ENCODE data around the gene CRIP1. TPM values are rescaled to one million over a fixed set of nuclear protein-coding genes. Genes with fewer than 3 reads are reported as not detected.
A peak's percentile ranks its signal among the peaks of the same experiment; 100 is the strongest.

Gene CRIP1
- total and polyA plus RNA-seq, 8 donors: 71.5 to 281 (median 112) TPM

GRCh38 chr14:105485739-105486162 is 935 bp upstream of the CRIP1 start:
- peak overlapping the region in 1 of 2 donors; percentile 97 for H3K27ac ChIP-seq
- H3K9me3 ChIP-seq: no peaks in the 10 kb centered on the region
- ATAC-seq: no peak
- DNase-seq: peak in 1 of 4 donors; percentile 74
- TF ChIP-seq CTCF (IDR thresholded peaks at IDR 0.05): peak in 1 of 2 donors; percentile 24
- no peak overlapping the region for H3K4me3 ChIP-seq
- H3K36me3 ChIP-seq: no peaks in the 10 kb centered on the region
- intact Hi-C loops (cut with DNase I): loop anchor here in 1 of 2 donors (5.0 kb wide), 1 partner anchor 113 kb away; no protein-coding TSS in a partner anchor
- peaks cover 56 to 95% of the 10 kb centered on the region in 2 donors for H3K4me1 ChIP-seq
- H3K27me3 ChIP-seq: peaks cover 0 to 62% of the 10 kb centered on the region in 2 donors

GRCh38 chr14:105486974-105487448 is 325 bp downstream of the CRIP1 start:
- ATAC-seq (no peak), DNase-seq (peak in 1 of 4 donors; percentile 70)
- no peaks in the 10 kb centered on the region for H3K9me3 ChIP-seq
- H3K27me3 ChIP-seq: peaks cover 0 to 51% of the 10 kb centered on the region in 2 donors
- intact Hi-C loops (cut with DNase I): loop anchor here in 1 of 2 donors (5.0 kb wide), 1 partner anchor 115 kb away; no protein-coding TSS in a partner anchor
- TF ChIP-seq CTCF (IDR thresholded peaks at IDR 0.05): no peak
- peak overlapping the region; percentile 85 to 97 for H3K27ac ChIP-seq
- peak overlapping the region; percentile 46 to 81 for H3K4me3 ChIP-seq
- H3K36me3 ChIP-seq: no peaks in the 10 kb centered on the region
- H3K4me1 ChIP-seq: peaks cover 44 to 90% of the 10 kb centered on the region in 2 donors

- H3K4me1 ChIP-seq: peaks cover 39 to 90% of the 10 kb centered on the region in 2 donors
- peak overlapping the region; percentile 46 to 81 for H3K4me3 ChIP-seq
- no peak for TF ChIP-seq CTCF (IDR thresholded peaks at IDR 0.05)
- ATAC-seq (peak; percentile 7), DNase-seq (peak in 2 of 4 donors; percentile 83 to 94)
- no peaks in the 10 kb centered on the region for H3K36me3 ChIP-seq
- peak overlapping the region; percentile 85 to 97 for H3K27ac ChIP-seq
- intact Hi-C loops (cut with DNase I): loop anchor here in 1 of 2 donors (5.0 kb wide), 1 partner anchor 115 kb away; no protein-coding TSS in a partner anchor
- H3K27me3 ChIP-seq: peaks cover 0 to 46% of the 10 kb centered on the region in 2 donors
- no peaks in the 10 kb centered on the region for H3K9me3 ChIP-seq
These were observed 831 bp downstream of the CRIP1 start for GRCh38 chr14:105487449-105487985.

GRCh38 chr14:105487986-105488777 is 1.5 kb downstream of the CRIP1 start:
- Histone ChIP-seq H3K4me1 (peaks cover 33 to 84% of the 10 kb centered on the region in 2 donors), H3K9me3 (no peaks in the 10 kb centered on the region), H3K27ac (peak overlapping the region; percentile 95 to 97), H3K27me3 (peaks cover 0 to 44% of the 10 kb centered on the region in 2 donors), H3K4me3 (peak overlapping the region; percentile 46 to 81), H3K36me3 (no peaks in the 10 kb centered on the region)
- ATAC-seq (peak; percentile 3), DNase-seq (peak in 1 of 4 donors; percentile 76)
- intact Hi-C loops (cut with DNase I): loop anchor here in 1 of 2 donors (5.0 kb wide), 1 partner anchor 116 kb away; no protein-coding TSS in a partner anchor
- TF ChIP-seq CTCF (IDR thresholded peaks at IDR 0.05): no peak

All from left lung (tissue), 10 donors.